NCI-H1092 (cell line): Measurements from ENCODE around the gene PLAAT5.
"Not testable (repeated sequence)": the region's sequence is repeated elsewhere in the genome, so short reads cannot be mapped to it uniquely, and the experiment has no call there.

ENCODE experiments used
- DNase-seq: peaks from one replicate; lab custom pipeline; 2025; lab: John Stamatoyannopoulos, UW

The PLAAT5 gene

GRCh38 chr11:63480039-63480438 lies 10.9 kb downstream of the PLAAT5 start:
- DNase-seq: no peak

- peak; percentile 16 for DNase-seq
Observed at GRCh38 chr11:63478896-63479295, 12.1 kb downstream of the PLAAT5 start.

DNA sequence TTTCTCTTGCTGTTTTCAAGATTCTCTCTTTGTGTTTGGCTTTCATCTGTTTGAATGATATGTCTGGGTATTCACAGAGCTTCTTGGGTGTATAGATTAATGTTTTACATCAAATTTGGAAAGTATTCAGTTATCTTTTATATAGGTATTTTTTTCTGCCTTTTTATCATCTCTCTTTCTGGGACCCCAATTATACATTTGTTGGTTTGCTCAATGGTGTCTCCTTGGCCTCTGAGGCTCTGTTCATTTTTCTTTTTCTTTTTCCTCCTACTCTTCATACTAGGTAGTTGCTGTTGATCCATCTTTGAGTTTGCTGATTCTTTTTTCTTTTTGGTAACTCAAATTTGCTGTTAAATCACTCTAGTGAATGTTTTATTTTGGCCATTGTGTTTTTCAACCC lies 14.3 kb downstream of the PLAAT5 start:
- DNase-seq: no peak

DNA sequence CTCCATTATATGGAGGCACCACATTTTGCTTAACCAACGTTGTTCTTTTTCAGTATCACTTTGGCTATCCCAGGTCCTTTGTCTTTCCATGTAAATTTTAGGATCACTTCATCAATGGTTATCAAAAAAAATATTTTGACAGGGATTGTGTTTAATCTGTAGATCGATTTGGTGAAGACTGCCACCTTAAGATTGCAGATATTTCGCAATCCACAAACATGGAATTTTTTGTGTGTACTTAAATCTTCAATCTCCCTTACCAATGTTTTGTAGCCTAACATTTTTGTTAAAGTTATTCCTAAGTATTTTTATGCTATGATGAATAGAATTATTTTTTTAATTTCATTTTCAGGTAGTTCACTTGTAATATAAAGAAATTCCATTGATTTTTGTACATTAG lies 18.6 kb downstream of the PLAAT5 start:
- no peak for DNase-seq

- DNase-seq: no peak
Observed at GRCh38 chr11:63470311-63470710, 20.7 kb downstream of the PLAAT5 start.

DNA sequence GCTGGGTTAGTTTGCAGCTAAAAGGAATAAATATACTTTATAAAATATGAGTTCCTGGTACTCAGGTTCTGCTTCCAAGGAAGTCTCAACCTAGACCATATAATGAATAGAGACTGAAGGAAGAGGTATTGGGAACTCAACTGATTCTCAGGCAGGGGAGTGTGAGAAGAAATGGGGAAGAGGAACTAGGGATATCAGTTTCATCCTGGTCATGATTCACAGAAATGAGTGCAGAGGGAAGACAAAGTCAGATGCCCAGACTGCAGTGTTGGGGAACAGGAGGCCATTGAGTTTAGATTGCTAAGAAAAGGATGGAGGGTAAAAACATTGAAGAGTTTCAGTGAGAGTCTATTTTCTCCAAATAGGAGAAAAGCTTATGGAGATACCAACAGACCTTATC lies 28.8 kb downstream of the PLAAT5 start:
- no peak for DNase-seq

DNA sequence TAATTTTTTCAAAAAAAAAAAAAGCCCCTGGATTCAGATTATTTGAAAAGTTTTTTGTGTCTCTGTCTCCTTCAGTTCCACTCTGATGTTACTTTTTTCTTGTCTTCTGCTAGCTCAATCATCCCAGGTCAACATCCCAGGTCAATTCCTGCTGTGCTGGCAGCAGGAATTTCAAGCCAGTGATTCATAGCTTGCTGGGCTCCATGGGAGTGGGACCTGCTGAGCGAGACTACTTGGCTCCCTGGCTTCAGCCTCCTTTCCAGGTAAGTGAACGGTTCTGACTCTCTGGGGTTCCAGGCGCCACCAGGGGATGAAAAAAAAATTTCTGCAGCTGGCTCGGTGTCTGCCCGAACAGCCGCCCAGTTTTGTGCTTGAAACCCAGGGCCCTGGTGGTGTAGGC lies 31.4 kb downstream of the PLAAT5 start:
- DNase-seq: no peak

- no peak for DNase-seq
Observed at GRCh38 chr11:63448646-63449045, 42.3 kb downstream of the PLAAT5 start.

DNA sequence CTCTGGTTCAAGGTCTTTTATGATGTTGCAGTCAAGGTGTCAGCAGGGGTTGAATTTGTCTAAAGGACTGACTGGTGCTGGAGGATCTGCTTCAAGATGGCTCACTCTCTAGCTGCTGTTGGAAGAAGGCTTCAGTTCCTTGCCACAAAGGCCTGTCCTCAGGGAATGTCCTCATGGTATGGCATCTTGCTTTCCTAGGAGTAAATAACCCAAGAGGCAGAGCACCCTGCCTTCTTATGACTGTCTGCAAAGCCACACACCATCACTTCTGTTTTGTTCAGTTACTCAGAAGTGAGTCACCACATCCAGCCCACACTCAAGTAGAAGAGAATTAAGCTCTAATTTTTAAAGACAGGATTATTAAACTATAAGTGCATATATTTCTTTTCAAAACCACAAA lies 45.2 kb downstream of the PLAAT5 start:
- no peak for DNase-seq

DNA sequence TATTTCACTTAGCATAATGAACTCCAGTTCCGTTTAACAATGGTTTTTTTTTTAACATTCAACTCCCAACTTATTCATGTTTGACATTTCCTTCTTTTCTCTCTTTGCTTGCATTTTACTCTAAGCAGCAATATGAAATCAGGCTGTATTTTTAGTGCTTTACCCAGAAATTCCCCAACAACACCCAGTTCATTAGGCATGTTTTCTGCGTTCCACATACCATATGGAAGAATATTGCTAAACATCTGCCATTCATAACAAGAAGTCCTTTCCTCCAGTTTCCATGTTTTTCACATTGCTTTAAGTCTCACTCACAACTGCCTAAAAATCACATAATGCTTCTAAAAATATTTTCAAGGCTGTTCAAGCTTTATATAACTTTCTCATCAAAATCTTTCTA lies 45.8 kb downstream of the PLAAT5 start:
- no peak for DNase-seq

DNA sequence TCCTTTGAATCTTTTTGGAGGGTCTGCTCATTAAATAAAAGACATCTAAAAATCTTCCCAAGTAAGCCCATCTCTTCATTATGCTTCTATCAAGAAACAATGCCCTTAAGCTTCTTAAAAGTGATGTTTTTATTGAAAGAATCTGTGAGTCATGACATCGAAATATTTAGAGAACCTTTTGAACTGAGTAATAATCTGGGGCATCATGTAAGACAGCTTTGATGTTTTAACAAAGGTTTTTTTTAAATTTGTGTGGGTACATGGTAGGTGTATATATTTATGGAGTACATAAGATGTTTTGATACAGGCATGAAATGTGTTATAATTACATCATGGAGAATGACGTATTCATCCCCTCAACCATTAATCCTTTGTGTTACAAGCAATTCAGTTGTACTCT lies 46.8 kb downstream of the PLAAT5 start:
- DNase-seq: no peak

DNA sequence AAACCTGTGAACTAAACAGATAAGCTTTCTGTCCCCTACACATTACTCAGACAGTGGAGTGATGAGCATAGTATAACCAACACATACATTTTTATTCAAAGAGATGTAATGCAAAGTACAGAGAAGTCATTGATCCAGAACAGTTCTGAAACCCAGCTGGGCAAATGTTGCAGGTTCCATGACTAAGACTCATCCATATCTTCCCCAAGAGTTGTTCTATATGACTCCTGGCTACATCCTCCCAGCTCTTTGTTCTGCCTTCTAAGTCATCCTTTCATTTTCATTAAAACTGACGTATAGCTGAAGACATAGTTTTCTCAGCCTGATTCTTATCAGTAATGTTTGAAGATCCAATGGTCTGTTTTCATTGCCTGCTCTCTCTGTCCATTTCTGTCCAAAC lies 47.3 kb downstream of the PLAAT5 start:
- no peak for DNase-seq

GRCh38 chr11:63435831-63436230 lies 55.1 kb downstream of the PLAAT5 start:
- not testable (repeated sequence) for DNase-seq

DNA sequence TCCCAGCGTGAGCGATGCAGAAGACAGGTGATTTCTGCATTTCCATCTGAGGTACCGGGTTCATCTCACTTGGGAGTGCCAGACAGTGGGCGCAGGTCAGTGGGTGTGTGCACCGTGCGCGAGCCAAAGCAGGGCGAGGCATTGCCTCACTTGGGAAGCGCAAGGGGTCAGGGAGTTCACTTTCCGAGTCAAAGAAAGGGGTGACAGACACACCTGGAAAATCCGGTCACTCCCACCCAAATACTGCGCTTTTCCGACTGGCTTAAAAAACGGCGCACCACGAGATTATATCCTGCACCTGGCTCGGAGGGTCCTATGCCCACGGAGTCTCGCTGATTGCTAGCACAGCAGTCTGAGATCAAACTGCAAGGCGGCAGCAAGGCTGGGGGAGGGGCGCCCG lies 55.6 kb downstream of the PLAAT5 start:
- DNase-seq: not testable (repeated sequence)

DNA sequence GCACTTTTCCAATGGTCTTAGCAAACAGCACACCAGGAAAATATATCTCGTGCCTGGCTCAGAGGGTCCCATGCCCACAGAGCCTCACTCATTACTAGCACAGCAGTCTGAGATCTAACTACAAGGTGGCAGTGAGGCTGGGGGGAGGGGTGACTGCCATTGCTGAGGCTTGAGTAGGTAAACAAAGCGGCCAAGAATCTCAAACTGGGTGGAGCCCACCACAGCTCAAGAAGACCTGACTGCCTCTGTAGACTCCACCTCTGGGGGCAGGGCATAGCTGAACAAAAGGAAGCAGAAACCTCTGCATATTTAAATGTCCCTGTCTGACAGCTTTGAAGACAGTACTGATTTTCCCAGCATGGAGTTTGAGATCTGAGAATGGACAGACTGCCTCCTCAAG lies 60.2 kb downstream of the PLAAT5 start:
- not testable (repeated sequence) for DNase-seq

GRCh38 chr11:63427971-63428508 lies 62.9 kb downstream of the PLAAT5 start:
- no peak for DNase-seq

GRCh38 chr11:63417174-63417852 lies 73.7 kb downstream of the PLAAT5 start:
- DNase-seq: no peak
